DND-41 (cell line): Measurements from ENCODE around the gene TELO2.

Experiments used
- ATAC-seq: fragments of 200-7000 bp; cut with Tn5 transposase; 3 replicates; pipeline ENCODE4 v1.9.1; 2021; ENCODE audit warnings: low read depth; ENCODE audit not compliant: insufficient read depth
- DNase-seq: peaks from one replicate; pipeline ENCODE4 v3.0.0-alpha.2; 2020
- H2AFZ ChIP-seq: 2 replicates; pipeline ENCODE4 v1.6.0; 2012; ENCODE audit warnings: low read depth, low read length
- H3K27ac ChIP-seq: 2 replicates; pipeline ENCODE4 v1.5.1; 2012; ENCODE audit warnings: low read length, inconsistent platforms
- H3K27me3 ChIP-seq: fragments of 200-600 bp; sonication (generic); 2 replicates; pipeline ENCODE4 v1.6.0; 2012; ENCODE audit warnings: low read length, mild to moderate bottlenecking, inconsistent platforms; ENCODE audit not compliant: insufficient read depth, poor library complexity
- H3K36me3 ChIP-seq: 2 replicates; pipeline ENCODE4 v1.5.1; 2012; ENCODE audit warnings: low read length, inconsistent platforms; ENCODE audit not compliant: insufficient read depth
- H3K4me1 ChIP-seq: 2 replicates; pipeline ENCODE4 v1.5.1; 2012; ENCODE audit warnings: mild to moderate bottlenecking, low read length; ENCODE audit not compliant: insufficient read depth
- H3K4me2 ChIP-seq: 2 replicates; pipeline ENCODE4 v1.6.0; 2012; ENCODE audit warnings: mild to moderate bottlenecking, moderate library complexity, low read length, inconsistent platforms; ENCODE audit not compliant: insufficient read depth
- H3K4me3 ChIP-seq, 2 experiments: fragments of 200-600 bp in 1 of 2; shearing (Covaris generic) in 1 of 2; 2 replicates each; pipeline ENCODE4 v1.5.1; 2012 to 2016; ENCODE audit warnings: inconsistent platforms in 2 of 2, low read length in 2 of 2, mild to moderate bottlenecking in 2 of 2, low read depth in 1 of 2, moderate library complexity in 1 of 2
- H3K79me2 ChIP-seq: 2 replicates; pipeline ENCODE4 v1.6.0; 2012; ENCODE audit warnings: low read length, inconsistent platforms; ENCODE audit not compliant: insufficient read depth
- H3K9ac ChIP-seq: 2 replicates; pipeline ENCODE4 v1.6.0; 2012; ENCODE audit warnings: low read depth, mild to moderate bottlenecking, inconsistent platforms, low read length, moderate library complexity
- H3K9me3 ChIP-seq: 2 replicates; pipeline ENCODE4 v1.5.1; 2012; ENCODE audit warnings: low read length, moderate library complexity, mild to moderate bottlenecking, inconsistent platforms; ENCODE audit not compliant: insufficient read depth, severe bottlenecking
- H4K20me1 ChIP-seq: 2 replicates; pipeline ENCODE4 v1.6.0; 2012; ENCODE audit warnings: low read length; ENCODE audit not compliant: insufficient read depth
- EZH2 ChIP-seq: IDR thresholded peaks from 3 replicates; pipeline ENCODE4 v1.6.1; 2012; ENCODE audit warnings: borderline replicate concordance, low read depth, mild to moderate bottlenecking, moderate library complexity, low read length, inconsistent platforms; ENCODE audit not compliant: severe bottlenecking
- TF ChIP-seq, protein P1 (sequence below): IDR thresholded peaks from 2 replicates; pipeline ENCODE4 v1.5.1; 2012; ENCODE audit warnings: borderline replicate concordance, low read length, moderate library complexity, mild to moderate bottlenecking; ENCODE audit not compliant: poor library complexity, severe bottlenecking; ENCODE audit errors: extremely low read depth

TELO2 gene

DNA sequence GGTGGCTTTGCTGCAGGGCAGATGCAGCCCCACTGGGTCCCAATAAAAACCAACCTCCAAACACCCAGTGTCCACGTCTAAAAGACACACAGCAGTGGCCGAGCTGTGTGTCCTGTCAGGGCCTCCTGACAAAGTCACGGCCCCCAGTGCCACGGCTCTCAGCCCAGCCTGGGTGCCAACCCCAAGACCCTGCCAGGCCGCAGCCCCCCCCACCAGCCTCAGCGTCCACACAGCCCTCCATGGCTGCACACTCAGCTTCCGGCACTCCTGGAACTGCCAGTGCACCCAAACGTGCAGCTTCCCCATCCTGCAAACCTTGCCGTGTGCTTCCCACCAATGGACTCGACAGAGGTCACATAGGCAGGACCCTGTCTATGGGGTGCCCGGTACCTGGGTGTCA, 45.2 kb upstream of the TELO2 start:
- Histone ChIP-seq H4K20me1 (peaks cover 11% of the 10 kb centered on the region; the same call in 1 of the 2 replicates), H2AFZ (no peak overlapping the region)
- TF ChIP-seq, protein P1, sequence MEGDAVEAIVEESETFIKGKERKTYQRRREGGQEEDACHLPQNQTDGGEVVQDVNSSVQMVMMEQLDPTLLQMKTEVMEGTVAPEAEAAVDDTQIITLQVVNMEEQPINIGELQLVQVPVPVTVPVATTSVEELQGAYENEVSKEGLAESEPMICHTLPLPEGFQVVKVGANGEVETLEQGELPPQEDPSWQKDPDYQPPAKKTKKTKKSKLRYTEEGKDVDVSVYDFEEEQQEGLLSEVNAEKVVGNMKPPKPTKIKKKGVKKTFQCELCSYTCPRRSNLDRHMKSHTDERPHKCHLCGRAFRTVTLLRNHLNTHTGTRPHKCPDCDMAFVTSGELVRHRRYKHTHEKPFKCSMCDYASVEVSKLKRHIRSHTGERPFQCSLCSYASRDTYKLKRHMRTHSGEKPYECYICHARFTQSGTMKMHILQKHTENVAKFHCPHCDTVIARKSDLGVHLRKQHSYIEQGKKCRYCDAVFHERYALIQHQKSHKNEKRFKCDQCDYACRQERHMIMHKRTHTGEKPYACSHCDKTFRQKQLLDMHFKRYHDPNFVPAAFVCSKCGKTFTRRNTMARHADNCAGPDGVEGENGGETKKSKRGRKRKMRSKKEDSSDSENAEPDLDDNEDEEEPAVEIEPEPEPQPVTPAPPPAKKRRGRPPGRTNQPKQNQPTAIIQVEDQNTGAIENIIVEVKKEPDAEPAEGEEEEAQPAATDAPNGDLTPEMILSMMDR, result no peak
- TF ChIP-seq EZH2, result no peak

DNA sequence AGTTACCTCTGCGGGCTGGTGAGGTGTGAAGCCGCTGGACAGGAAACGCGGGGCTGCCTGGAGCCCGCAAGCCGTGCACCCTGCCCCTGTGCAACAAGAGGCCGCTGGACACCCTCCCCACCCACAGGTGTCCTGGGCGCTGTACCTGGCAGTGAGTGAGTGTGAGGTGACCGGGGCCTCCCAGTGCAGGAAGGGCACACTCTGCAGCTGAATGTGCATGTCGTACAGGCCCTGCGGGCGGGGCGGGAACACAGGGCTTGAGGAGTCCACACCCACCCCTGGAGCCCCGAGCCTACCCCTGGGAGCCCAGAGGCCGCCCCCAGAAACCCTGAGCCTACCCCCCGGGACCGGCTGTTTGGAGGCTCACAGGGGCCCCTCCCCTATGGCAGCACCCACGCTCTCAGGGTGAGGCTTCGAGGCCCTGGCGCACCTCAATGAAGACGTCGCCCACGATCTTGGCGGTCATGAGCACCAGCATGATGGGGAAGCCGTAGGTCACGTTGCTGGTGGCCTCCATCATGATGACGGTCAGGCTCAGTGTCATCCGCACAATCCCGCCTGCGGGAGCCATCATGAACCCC, 44.5 kb upstream of the TELO2 start:
- Histone ChIP-seq H2AFZ (no peak overlapping the region), H3K4me3 (no peak overlapping the region), H3K27ac (no peak overlapping the region), H3K4me1 (no peaks in the 10 kb centered on the region), H4K20me1 (peaks cover 11% of the 10 kb centered on the region; the same call in 1 of the 2 replicates), H3K36me3 (peaks cover 70% of the 10 kb centered on the region), H3K79me2 (no peaks in the 10 kb centered on the region), H3K4me2 (no peak overlapping the region), H3K9ac (no peak overlapping the region), H3K27me3 (no peaks in the 10 kb centered on the region), H3K9me3 (no peaks in the 10 kb centered on the region)
- DNase-seq (no peak), ATAC-seq (no peak)
- TF ChIP-seq EZH2, result no peak
- TF ChIP-seq, protein P1, result no peak

More for the DNA sequence above, 45.2 kb upstream of the TELO2 start:
- Histone ChIP-seq H3K36me3 (peaks cover 65% of the 10 kb centered on the region), H3K4me2 (no peak overlapping the region), H3K4me1 (no peaks in the 10 kb centered on the region), H3K27ac (no peak overlapping the region), H3K79me2 (no peaks in the 10 kb centered on the region), H3K9ac (no peak overlapping the region), H3K27me3 (no peaks in the 10 kb centered on the region), H3K4me3 (no peak overlapping the region), H3K9me3 (no peaks in the 10 kb centered on the region)
- ATAC-seq (no peak), DNase-seq (no peak)

DNA sequence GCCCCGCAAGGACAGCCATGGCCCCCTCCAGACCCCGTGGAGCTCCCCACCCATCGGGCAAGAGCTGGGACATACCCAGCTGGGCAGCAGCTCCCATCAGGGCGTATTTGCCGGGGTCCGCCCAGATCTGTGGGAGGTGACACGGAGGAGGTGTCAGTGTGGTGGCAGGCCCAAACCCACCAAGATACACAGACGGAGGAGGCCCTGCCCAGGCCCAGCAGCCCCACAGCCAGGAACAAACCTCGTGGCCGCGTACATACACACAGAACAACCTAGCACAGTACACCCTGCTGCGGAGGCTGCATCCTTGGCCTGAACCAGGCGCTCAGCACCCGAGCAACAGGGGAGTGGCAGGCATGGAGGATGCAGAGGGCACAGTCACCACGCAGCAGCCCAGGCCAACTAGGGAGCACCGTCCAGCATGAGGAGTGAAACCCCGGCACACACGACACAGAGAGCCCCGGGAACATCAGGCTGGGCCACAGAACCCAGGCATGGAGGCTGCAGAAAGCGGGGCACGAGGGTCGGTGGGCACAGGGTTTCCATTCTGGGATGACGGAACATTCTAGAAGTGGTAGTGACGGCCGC, 43.9 kb upstream of the TELO2 start:
- no peaks in the 10 kb centered on the region for H3K9me3 ChIP-seq
- no peak overlapping the region for H3K9ac ChIP-seq
- no peak overlapping the region for H3K27ac ChIP-seq
- H3K27me3 ChIP-seq, result no peaks in the 10 kb centered on the region
- peaks cover 11% of the 10 kb centered on the region; the same call in 1 of the 2 replicates for H4K20me1 ChIP-seq
- no peak overlapping the region for H2AFZ ChIP-seq
- no peaks in the 10 kb centered on the region for H3K79me2 ChIP-seq
- no peak overlapping the region for H3K4me2 ChIP-seq
- no peak overlapping the region for H3K4me3 ChIP-seq
- ATAC-seq (no peak), DNase-seq (no peak)
- no peak for TF ChIP-seq EZH2
- TF ChIP-seq, protein P1, result no peak
- no peaks in the 10 kb centered on the region for H3K4me1 ChIP-seq
- H3K36me3 ChIP-seq, result peaks cover 76% of the 10 kb centered on the region
